Testis (tissue), 3 donors: ENCODE measurements around the gene PKHD1. TPM values are rescaled to one million over a fixed set of nuclear protein-coding genes. Genes with fewer than 3 reads are reported as not detected.

Experiments used
- DNase-seq: peaks from one replicate; pipeline ENCODE4 v3.0.0-alpha.2; 2019
- H3K27ac ChIP-seq, 2 donors: fragments of 200-600 bp; sonication (generic); one replicate each; pipeline ENCODE4 v1.5.1; 2019
- H3K27me3 ChIP-seq: fragments of 200-600 bp; sonication (generic); one replicate; pipeline ENCODE4 v1.5.1; 2019
- H3K36me3 ChIP-seq: fragments of 200-600 bp; sonication (generic); one replicate; pipeline ENCODE4 v1.5.1; 2017; ENCODE audit warnings: low read depth; ENCODE audit errors: missing control alignments
- H3K4me1 ChIP-seq: fragments of 200-600 bp; sonication (generic); one replicate; pipeline ENCODE4 v1.5.1; 2019
- H3K4me3 ChIP-seq, 2 donors: fragments of 200-600 bp; sonication (generic); one replicate each; pipeline ENCODE4 v1.5.1; 2017 to 2019
- H3K9me3 ChIP-seq: fragments of 200-600 bp; sonication (generic); one replicate; pipeline ENCODE4 v1.5.1; 2017
- POLR2A ChIP-seq: fragments of 450-650 bp; IDR thresholded peaks from one replicate; pipeline ENCODE4 v1.6.1; 2017; ENCODE audit warnings: antibody characterized with exemption, mild to moderate bottlenecking, moderate library complexity
- WGBS, 2 donors: methylation state at CpG; one replicate each; pipeline ENCODE4 v1.1.5; 2018; 5-methylcytosine and 5-hydroxymethylcytosine counted together
- intact Hi-C: fragments of 100-400 bp; cut with DNase I; formaldehyde crosslinking; loops from one replicate; pipeline ENCODE4 v1.15.1; 2023; ENCODE audit warnings: low total_unique reads
- polyA plus RNA-seq: library from polyadenylated mRNA; stranded (reverse); fragments of 350-450 nt; fragmentation: Illumina TruSeq; extraction: RNeasy Lipid Tissue Mini Kit (QIAGEN cat#74804); gene quantifications from one replicate; pipeline ENCODE4 v1.2.3, GENCODE V29; 2014; ENCODE audit warnings: low read depth, low replicate concordance; ENCODE audit not compliant: insufficient read depth
- total RNA-seq, 2 donors: library from RNA; depleted of rRNA; stranded (reverse); fragments of >200 nt; gene quantifications; one replicate each; pipeline ENCODE4 v1.2.3, GENCODE V29; 2016
- TF ChIP-seq, protein P1 (sequence below), 3 experiments: fragments of 450-650 bp in 2 of 3; fragments of 200-600 bp in 1 of 3; sonication (generic) in 1 of 3; IDR thresholded peaks; one replicate each; pipeline ENCODE4 v1.5.1; 2016 to 2019; ENCODE audit warnings: antibody characterized with exemption in 3 of 3, mild to moderate bottlenecking in 2 of 3, moderate library complexity in 1 of 3

The PKHD1 gene
- total and polyA plus RNA-seq, 3 donors from 2014 or later = 1.3 to 2.3 (median 1.7) TPM

DNA sequence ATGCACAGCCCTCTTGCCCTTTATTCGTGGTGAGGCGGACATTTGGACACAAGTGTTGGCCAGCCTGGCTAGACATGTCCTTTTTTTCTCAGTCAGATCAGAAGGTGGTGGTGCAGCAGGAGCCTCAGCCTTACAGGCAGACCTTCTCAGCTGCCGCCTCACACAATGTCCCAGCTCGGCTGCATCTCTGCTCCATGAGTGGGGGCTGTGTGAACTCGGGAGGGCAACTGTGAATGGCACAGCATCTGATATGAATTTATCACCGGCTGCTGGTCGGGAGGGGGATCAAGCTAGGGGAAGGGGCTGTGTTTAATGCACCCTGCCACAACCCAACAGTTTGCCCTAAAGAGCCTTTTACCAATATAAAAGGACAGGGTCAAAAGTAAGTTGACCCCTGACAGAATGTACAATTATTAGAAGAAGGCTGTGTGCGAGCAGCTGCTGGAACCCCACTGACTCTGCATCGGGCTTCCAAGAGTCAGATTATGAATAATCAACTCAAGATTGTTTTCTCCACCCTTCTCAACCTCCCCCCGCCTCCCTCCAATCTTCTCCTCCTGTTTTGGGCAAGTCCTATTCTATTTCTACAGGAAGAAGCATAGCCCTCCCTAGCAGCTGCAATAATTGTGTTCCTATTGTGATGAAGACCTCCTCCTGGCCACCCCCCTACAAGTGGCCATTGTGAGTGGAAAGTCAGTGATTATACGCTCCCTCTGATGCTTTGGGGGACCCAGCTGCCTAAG, 245.2 kb downstream of the PKHD1 start:
- TF ChIP-seq, protein P1, sequence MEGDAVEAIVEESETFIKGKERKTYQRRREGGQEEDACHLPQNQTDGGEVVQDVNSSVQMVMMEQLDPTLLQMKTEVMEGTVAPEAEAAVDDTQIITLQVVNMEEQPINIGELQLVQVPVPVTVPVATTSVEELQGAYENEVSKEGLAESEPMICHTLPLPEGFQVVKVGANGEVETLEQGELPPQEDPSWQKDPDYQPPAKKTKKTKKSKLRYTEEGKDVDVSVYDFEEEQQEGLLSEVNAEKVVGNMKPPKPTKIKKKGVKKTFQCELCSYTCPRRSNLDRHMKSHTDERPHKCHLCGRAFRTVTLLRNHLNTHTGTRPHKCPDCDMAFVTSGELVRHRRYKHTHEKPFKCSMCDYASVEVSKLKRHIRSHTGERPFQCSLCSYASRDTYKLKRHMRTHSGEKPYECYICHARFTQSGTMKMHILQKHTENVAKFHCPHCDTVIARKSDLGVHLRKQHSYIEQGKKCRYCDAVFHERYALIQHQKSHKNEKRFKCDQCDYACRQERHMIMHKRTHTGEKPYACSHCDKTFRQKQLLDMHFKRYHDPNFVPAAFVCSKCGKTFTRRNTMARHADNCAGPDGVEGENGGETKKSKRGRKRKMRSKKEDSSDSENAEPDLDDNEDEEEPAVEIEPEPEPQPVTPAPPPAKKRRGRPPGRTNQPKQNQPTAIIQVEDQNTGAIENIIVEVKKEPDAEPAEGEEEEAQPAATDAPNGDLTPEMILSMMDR (IDR thresholded peaks at IDR 0.05) = no peak
- TF ChIP-seq POLR2A = no peak
- Histone ChIP-seq H3K4me3 (no peak overlapping the region), H3K9me3 (no peaks in the 10 kb centered on the region), H3K36me3 (no peaks in the 10 kb centered on the region), H3K27ac (no peak overlapping the region), H3K4me1 (no peaks in the 10 kb centered on the region), H3K27me3 (no peaks in the 10 kb centered on the region)
- intact Hi-C loops = no loop called here
- no peak for DNase-seq
- 53 to 62% methylated on average over 9 to 11 of the region's 11 CpGs for WGBS, 2 donors

DNA sequence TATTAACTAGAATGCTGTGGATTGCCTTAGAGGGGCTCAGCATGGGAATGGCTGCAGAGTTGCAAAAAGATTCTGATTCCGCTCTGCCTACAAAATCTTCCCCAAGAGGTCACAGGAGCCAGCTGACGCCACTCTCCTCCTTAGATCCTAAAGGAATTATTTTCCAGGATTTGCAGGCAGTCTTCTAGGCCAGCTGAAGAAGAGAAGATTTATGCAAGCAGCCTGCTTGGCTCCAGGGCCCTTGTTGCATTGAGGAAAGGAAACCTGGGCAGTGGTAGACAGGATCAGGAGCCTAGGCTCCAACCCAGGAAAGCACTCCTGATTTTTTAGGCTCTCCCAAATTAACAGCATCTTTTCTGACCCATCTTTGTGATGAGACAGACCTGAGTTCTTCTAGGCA, 245.8 kb downstream of the PKHD1 start:
- intact Hi-C loops = no loop called here

DNA sequence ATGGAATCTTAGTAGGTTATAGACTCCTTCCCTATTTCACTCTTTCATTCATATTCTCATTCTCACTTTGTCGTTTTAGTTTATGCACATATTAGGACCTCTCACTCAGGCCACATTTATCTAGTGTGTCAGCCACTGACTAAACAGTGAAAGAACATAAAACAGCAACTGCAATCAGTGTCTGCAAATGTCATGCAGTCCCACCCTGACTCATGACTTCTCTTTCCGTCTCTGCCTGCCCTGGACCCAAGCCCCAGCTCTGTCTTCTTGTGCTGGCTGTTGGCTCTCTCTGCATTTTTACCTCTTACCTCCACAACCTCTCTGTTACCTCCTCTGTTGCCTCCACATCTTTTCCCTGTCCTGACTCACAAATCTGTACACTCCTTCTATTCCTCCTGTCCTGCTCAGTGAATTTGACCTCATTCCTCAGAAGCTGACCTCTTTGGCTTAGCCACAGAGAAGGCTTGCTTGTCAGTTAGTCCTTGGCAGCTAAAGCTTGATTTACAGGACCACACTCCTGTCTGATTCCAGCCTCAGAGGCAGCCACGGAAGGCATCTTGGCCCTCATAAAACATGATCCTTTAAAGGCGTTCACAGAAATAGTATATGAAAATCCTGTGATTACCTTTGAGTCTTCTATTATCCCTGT, 247.6 kb downstream of the PKHD1 start:
- TF ChIP-seq POLR2A = no peak
- TF ChIP-seq, protein P1 (IDR thresholded peaks at IDR 0.05) = no peak
- Histone ChIP-seq H3K27ac (no peak overlapping the region), H3K4me1 (no peaks in the 10 kb centered on the region), H3K36me3 (no peaks in the 10 kb centered on the region), H3K9me3 (no peaks in the 10 kb centered on the region), H3K4me3 (no peak overlapping the region), H3K27me3 (no peaks in the 10 kb centered on the region)
- intact Hi-C loops = no loop called here
- no peak for DNase-seq
- 52 to 57% methylated on average over 4 of the region's 4 CpGs for WGBS, 2 donors

More for the DNA sequence above, 245.8 kb downstream of the PKHD1 start:
- H3K9me3 ChIP-seq = no peaks in the 10 kb centered on the region
- no peak overlapping the region for H3K27ac ChIP-seq
- H3K27me3 ChIP-seq = no peaks in the 10 kb centered on the region
- H3K4me1 ChIP-seq = no peaks in the 10 kb centered on the region
- WGBS, 2 donors = 88 to 90% methylated on average over 2 of the region's 2 CpGs
- no peaks in the 10 kb centered on the region for H3K36me3 ChIP-seq
- no peak overlapping the region for H3K4me3 ChIP-seq
- no peak for DNase-seq
- TF ChIP-seq, protein P1 (IDR thresholded peaks at IDR 0.05) = no peak
- no peak for TF ChIP-seq POLR2A

DNA sequence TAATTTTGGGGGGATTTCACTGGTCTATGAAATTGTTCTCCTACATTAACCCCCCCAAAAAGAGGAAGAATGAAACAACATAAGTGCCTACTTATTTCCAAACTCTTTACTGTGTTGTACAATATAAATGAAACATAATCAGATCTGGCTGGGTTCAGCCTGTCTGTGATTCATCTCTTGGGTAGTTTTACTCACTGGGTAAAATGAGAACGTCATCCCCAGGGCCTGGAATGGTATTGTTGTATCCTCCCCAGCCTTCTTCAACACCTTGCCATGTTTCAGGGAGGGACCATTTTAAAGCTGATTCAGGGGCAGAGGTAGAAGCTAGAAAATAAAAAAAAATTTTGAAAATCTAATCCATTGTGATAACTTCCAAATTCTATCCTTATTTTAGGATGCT, 256.7 kb downstream of the PKHD1 start:
- intact Hi-C loops = no loop called here
- TF ChIP-seq POLR2A = no peak
- Histone ChIP-seq H3K36me3 (no peaks in the 10 kb centered on the region), H3K4me1 (no peaks in the 10 kb centered on the region), H3K27me3 (no peaks in the 10 kb centered on the region), H3K9me3 (no peaks in the 10 kb centered on the region), H3K27ac (no peak overlapping the region), H3K4me3 (no peak overlapping the region)
- no peak for DNase-seq
- 61 to 68% methylated on average over 1 of the region's 1 CpG for WGBS, 2 donors

DNA sequence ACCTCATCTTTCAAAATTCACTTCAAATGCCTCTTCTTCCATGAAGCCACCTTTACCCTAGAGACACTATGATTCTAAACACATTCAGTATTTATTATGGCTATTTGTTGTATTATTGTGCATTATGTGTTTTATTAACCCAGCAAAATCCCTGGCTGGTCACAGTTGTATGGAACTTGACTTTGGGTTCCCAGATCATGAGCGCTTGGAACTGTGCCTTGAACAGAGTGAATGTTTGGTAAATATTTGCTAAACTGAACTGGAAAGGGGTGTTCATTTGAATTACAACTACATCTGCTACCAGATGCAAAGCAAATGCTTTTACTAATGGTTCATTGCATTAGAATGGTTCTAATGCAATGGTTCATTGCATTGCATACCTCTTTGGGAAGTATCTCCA, 259.8 kb downstream of the PKHD1 start:
- intact Hi-C loops = no loop called here
- 94 to 95% methylated on average over 1 of the region's 1 CpG for WGBS, 2 donors
- TF ChIP-seq, protein P1 (IDR thresholded peaks at IDR 0.05) = no peak
- no peak for TF ChIP-seq POLR2A

More for the DNA sequence above, 259.8 kb downstream of the PKHD1 start:
- Histone ChIP-seq H3K27me3 (no peaks in the 10 kb centered on the region), H3K4me1 (no peaks in the 10 kb centered on the region), H3K36me3 (no peaks in the 10 kb centered on the region), H3K9me3 (no peaks in the 10 kb centered on the region), H3K4me3 (no peak overlapping the region), H3K27ac (no peak overlapping the region)
- DNase-seq = no peak
